Measurements from ENCODE around the gene KSR2. TPM values are rescaled to one million over a fixed set of nuclear protein-coding genes. Genes with fewer than 3 reads are reported as not detected.

KSR2 gene
- total RNA-seq, 1 donor from 2014 or later: 0.47 TPM

- DNase-seq: no peak
- H3K9me3 Mint-ChIP-seq (ENCODE audit: unreplicated experiment): peaks cover 6% of the 10 kb centered on the region
- no peak overlapping the region for H3K4me3 Mint-ChIP-seq (ENCODE audit: unreplicated experiment)
- peaks cover 5% of the 10 kb centered on the region for H3K36me3 Mint-ChIP-seq (ENCODE audit: unreplicated experiment)
- no peak overlapping the region for H3K27ac Mint-ChIP-seq (ENCODE audit: unreplicated experiment)
- TF ChIP-seq CTCF (IDR thresholded peaks at IDR 0.05; ENCODE audit: partially characterized antibody, unreplicated experiment): no peak
- peaks cover 9% of the 10 kb centered on the region for H3K4me1 Mint-ChIP-seq (ENCODE audit: low read depth, unreplicated experiment)
- peaks cover 3% of the 10 kb centered on the region for H3K27me3 Mint-ChIP-seq (ENCODE audit: unreplicated experiment)
These were observed 444.8 kb downstream of the KSR2 start for GRCh38 chr12:117523971-117524370.

- Mint-ChIP-seq H3K27ac (ENCODE audit: unreplicated experiment) (no peak overlapping the region), H3K4me3 (ENCODE audit: unreplicated experiment) (no peak overlapping the region)
These were observed 446.2 kb downstream of the KSR2 start for GRCh38 chr12:117522559-117522958.

GRCh38 chr12:117521867-117522266 is 446.9 kb downstream of the KSR2 start:
- peak overlapping the region; percentile 74 for H3K27ac Mint-ChIP-seq (ENCODE audit: unreplicated experiment)

More at GRCh38 chr12:117522559-117522958, 446.2 kb downstream of the KSR2 start:
- peaks cover 10% of the 10 kb centered on the region for H3K4me1 Mint-ChIP-seq (ENCODE audit: low read depth, unreplicated experiment)
- H3K9me3 Mint-ChIP-seq (ENCODE audit: unreplicated experiment): peaks cover 8% of the 10 kb centered on the region
- H3K36me3 Mint-ChIP-seq (ENCODE audit: unreplicated experiment): no peaks in the 10 kb centered on the region
- H3K27me3 Mint-ChIP-seq (ENCODE audit: unreplicated experiment): peaks cover 3% of the 10 kb centered on the region
- DNase-seq: no peak
- no peak for TF ChIP-seq CTCF (IDR thresholded peaks at IDR 0.05; ENCODE audit: partially characterized antibody, unreplicated experiment)

GRCh38 chr12:117521346-117521745 is 447.4 kb downstream of the KSR2 start:
- Mint-ChIP-seq H3K36me3 (ENCODE audit: unreplicated experiment) (no peaks in the 10 kb centered on the region), H3K9me3 (ENCODE audit: unreplicated experiment) (peaks cover 9% of the 10 kb centered on the region), H3K4me1 (ENCODE audit: low read depth, unreplicated experiment) (peaks cover 8% of the 10 kb centered on the region), H3K27me3 (ENCODE audit: unreplicated experiment) (peaks cover 3% of the 10 kb centered on the region), H3K27ac (ENCODE audit: unreplicated experiment) (no peak overlapping the region), H3K4me3 (ENCODE audit: unreplicated experiment) (no peak overlapping the region)
- TF ChIP-seq CTCF (IDR thresholded peaks at IDR 0.05; ENCODE audit: partially characterized antibody, unreplicated experiment): no peak
- DNase-seq: no peak

More at GRCh38 chr12:117521867-117522266, 446.9 kb downstream of the KSR2 start:
- no peak for DNase-seq
- no peaks in the 10 kb centered on the region for H3K36me3 Mint-ChIP-seq (ENCODE audit: unreplicated experiment)
- no peak overlapping the region for H3K4me3 Mint-ChIP-seq (ENCODE audit: unreplicated experiment)
- peaks cover 10% of the 10 kb centered on the region for H3K4me1 Mint-ChIP-seq (ENCODE audit: low read depth, unreplicated experiment)
- TF ChIP-seq CTCF (IDR thresholded peaks at IDR 0.05; ENCODE audit: partially characterized antibody, unreplicated experiment): no peak
- H3K27me3 Mint-ChIP-seq (ENCODE audit: unreplicated experiment): peaks cover 3% of the 10 kb centered on the region
- peaks cover 9% of the 10 kb centered on the region for H3K9me3 Mint-ChIP-seq (ENCODE audit: unreplicated experiment)

GRCh38 chr12:117518594-117519270 is 450.1 kb downstream of the KSR2 start:
- Mint-ChIP-seq H3K4me3 (ENCODE audit: unreplicated experiment) (no peak overlapping the region), H3K4me1 (ENCODE audit: low read depth, unreplicated experiment) (peaks cover 8% of the 10 kb centered on the region), H3K27me3 (ENCODE audit: unreplicated experiment) (peaks cover 2% of the 10 kb centered on the region), H3K9me3 (ENCODE audit: unreplicated experiment) (peaks cover 6% of the 10 kb centered on the region), H3K27ac (ENCODE audit: unreplicated experiment) (no peak overlapping the region), H3K36me3 (ENCODE audit: unreplicated experiment) (no peaks in the 10 kb centered on the region)
- no peak for TF ChIP-seq CTCF (IDR thresholded peaks at IDR 0.05; ENCODE audit: partially characterized antibody, unreplicated experiment)
- DNase-seq: no peak
